SK-N-MC (cell line): ENCODE measurements around the gene PSMF1.

Source experiments
- EZH2 ChIP-seq: fragments of 200-600 bp; sonication (generic); IDR thresholded peaks from one replicate; pipeline ENCODE4 v1.6.1; 2017; ENCODE audit warnings: antibody characterized with exemption
- FOXP2 ChIP-seq: optimal IDR thresholded peaks from 2 replicates; pipeline ENCODE3; 2011; ENCODE audit warnings: mild to moderate bottlenecking, moderate library complexity; ENCODE audit not compliant: insufficient read depth; ENCODE audit errors: extremely low read length, control extremely low read depth
- POLR2AphosphoS5 ChIP-seq: IDR thresholded peaks from 2 replicates; pipeline ENCODE4 v1.6.1; 2012; ENCODE audit warnings: mild to moderate bottlenecking, low read depth, low read length, borderline replicate concordance

DNA sequence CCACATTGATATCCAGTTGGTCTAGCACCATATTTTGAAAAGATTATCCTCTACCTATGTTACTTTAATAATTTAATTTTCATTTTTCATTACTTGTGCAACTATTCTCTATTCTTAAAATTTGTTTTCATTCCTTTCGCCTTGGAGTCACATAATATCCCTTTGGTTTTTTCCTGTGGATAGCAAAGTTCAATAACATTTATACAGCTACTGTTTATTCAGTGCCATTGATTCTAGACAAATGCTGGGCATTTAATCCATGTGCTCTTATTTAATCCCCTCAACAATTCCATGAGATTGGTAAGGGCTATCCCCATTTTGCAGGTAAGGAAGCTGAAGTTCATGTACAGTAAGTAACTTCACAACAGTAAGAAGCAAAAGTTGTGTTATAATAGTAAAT is 32.6 kb downstream of the PSMF1 start:
- no peak for TF ChIP-seq EZH2
- no peak for TF ChIP-seq POLR2AphosphoS5
- TF ChIP-seq FOXP2, result no peak
